Stomach (tissue), 4 donors: ENCODE measurements around the gene RC3H2.

ENCODE experiments used
- CTCF ChIP-seq, 7 experiments: fragments of 450-650 bp in 4 of 7; fragments of 200-600 bp in 3 of 7; sonication (generic) in 3 of 7; IDR thresholded peaks; one replicate each; pipeline ENCODE4 v1.5.1; 2016 to 2019; ENCODE audit warnings: antibody characterized with exemption in 7 of 7, control low read depth in 2 of 7, mild to moderate bottlenecking in 1 of 7
- EP300 ChIP-seq: sonication (generic); formaldehyde crosslinking; IDR thresholded peaks from one replicate; pipeline ENCODE4 v1.6.1; 2017; ENCODE audit warnings: antibody characterized with exemption
- POLR2A ChIP-seq, 4 donors: fragments of 450-650 bp; IDR thresholded peaks; one replicate each; pipeline ENCODE4 v1.6.1; 2016; ENCODE audit warnings: antibody characterized with exemption in 4 of 4, control low read depth in 2 of 4, mild to moderate bottlenecking in 1 of 4, moderate library complexity in 1 of 4
- POLR2AphosphoS5 ChIP-seq, 3 donors: sonication (generic); formaldehyde crosslinking; IDR thresholded peaks; one replicate each; pipeline ENCODE4 v1.6.1; 2016; ENCODE audit warnings: antibody characterized with exemption in 3 of 3

GRCh38 chr9:122844137-122844536 lies 61.0 kb downstream of the RC3H2 start:
- TF ChIP-seq EP300 (no peak), CTCF (IDR thresholded peaks at IDR 0.05) (no peak), POLR2A (IDR thresholded peaks at IDR 0.05) (no peak), POLR2AphosphoS5 (IDR thresholded peaks at IDR 0.05) (no peak)
